ENCODE results near the gene RHOT2.
A peak's percentile ranks its signal among the peaks of the same experiment; 100 is the strongest.

Gene RHOT2

GRCh38 chr16:667113-667779 lies 686 bp upstream of the RHOT2 start:
- Histone ChIP-seq H3K36me3 (ENCODE audit: control insufficient read depth, low read depth, low read length) (peaks cover 27% of the 10 kb centered on the region), H3K4me3 (ENCODE audit: low read length) (no peak overlapping the region), H3K9me3 (ENCODE audit: control insufficient read depth, low read depth, low read length) (no peaks in the 10 kb centered on the region), H3K9ac (ENCODE audit: low read length) (no peak overlapping the region), H3K27me3 (ENCODE audit: control insufficient read depth, insufficient read depth, low read length) (no peaks in the 10 kb centered on the region), H3K4me1 (ENCODE audit: control insufficient read depth, low read depth, low read length) (no peaks in the 10 kb centered on the region), H3K27ac (ENCODE audit: low read length) (no peak overlapping the region)

- H3K4me1 ChIP-seq (ENCODE audit: control insufficient read depth, low read depth, low read length) = no peaks in the 10 kb centered on the region
- H3K27me3 ChIP-seq (ENCODE audit: control insufficient read depth, insufficient read depth, low read length) = no peaks in the 10 kb centered on the region
- H3K9me3 ChIP-seq (ENCODE audit: control insufficient read depth, low read depth, low read length) = no peaks in the 10 kb centered on the region
- peak overlapping the region; percentile 72 for H3K9ac ChIP-seq (ENCODE audit: low read length)
- peaks cover 41% of the 10 kb centered on the region for H3K36me3 ChIP-seq (ENCODE audit: control insufficient read depth, low read depth, low read length)
- H3K4me3 ChIP-seq (ENCODE audit: low read length) = peak overlapping the region; percentile 82
- H3K27ac ChIP-seq (ENCODE audit: low read length) = no peak overlapping the region
Observed at GRCh38 chr16:668519-669171, 713 bp downstream of the RHOT2 start.

- H3K27ac ChIP-seq (ENCODE audit: low read length) = no peak overlapping the region
- peaks cover under 1% of the 10 kb centered on the region for H3K4me1 ChIP-seq (ENCODE audit: control insufficient read depth, low read depth, low read length)
- H3K4me3 ChIP-seq (ENCODE audit: low read length) = no peak overlapping the region
- H3K36me3 ChIP-seq (ENCODE audit: control insufficient read depth, low read depth, low read length) = peaks cover 45% of the 10 kb centered on the region
- H3K9ac ChIP-seq (ENCODE audit: low read length) = no peak overlapping the region
- no peaks in the 10 kb centered on the region for H3K27me3 ChIP-seq (ENCODE audit: control insufficient read depth, insufficient read depth, low read length)
- no peaks in the 10 kb centered on the region for H3K9me3 ChIP-seq (ENCODE audit: control insufficient read depth, low read depth, low read length)
Observed at GRCh38 chr16:669666-670065, 1.7 kb downstream of the RHOT2 start.

- H3K9me3 ChIP-seq (ENCODE audit: control insufficient read depth, low read depth, low read length) = no peaks in the 10 kb centered on the region
- H3K4me3 ChIP-seq (ENCODE audit: low read length) = no peak overlapping the region
- H3K9ac ChIP-seq (ENCODE audit: low read length) = no peak overlapping the region
- H3K36me3 ChIP-seq (ENCODE audit: control insufficient read depth, low read depth, low read length) = peaks cover 45% of the 10 kb centered on the region
- peaks cover 3% of the 10 kb centered on the region for H3K4me1 ChIP-seq (ENCODE audit: control insufficient read depth, low read depth, low read length)
- no peak overlapping the region for H3K27ac ChIP-seq (ENCODE audit: low read length)
- no peaks in the 10 kb centered on the region for H3K27me3 ChIP-seq (ENCODE audit: control insufficient read depth, insufficient read depth, low read length)
Observed at GRCh38 chr16:670485-671352, 2.8 kb downstream of the RHOT2 start.

GRCh38 chr16:671353-672131 lies 3.6 kb downstream of the RHOT2 start:
- Histone ChIP-seq H3K36me3 (ENCODE audit: control insufficient read depth, low read depth, low read length) (peaks cover 45% of the 10 kb centered on the region), H3K9ac (ENCODE audit: low read length) (no peak overlapping the region), H3K4me1 (ENCODE audit: control insufficient read depth, low read depth, low read length) (peaks cover 3% of the 10 kb centered on the region)

GRCh38 chr16:672371-672770 lies 4.4 kb downstream of the RHOT2 start:
- H3K4me1 ChIP-seq (ENCODE audit: control insufficient read depth, low read depth, low read length) = peaks cover 3% of the 10 kb centered on the region
- peaks cover 45% of the 10 kb centered on the region for H3K36me3 ChIP-seq (ENCODE audit: control insufficient read depth, low read depth, low read length)
- no peak overlapping the region for H3K27ac ChIP-seq (ENCODE audit: low read length)

More at GRCh38 chr16:671353-672131, 3.6 kb downstream of the RHOT2 start:
- no peak overlapping the region for H3K4me3 ChIP-seq (ENCODE audit: low read length)
- no peaks in the 10 kb centered on the region for H3K27me3 ChIP-seq (ENCODE audit: control insufficient read depth, insufficient read depth, low read length)
- no peak overlapping the region for H3K27ac ChIP-seq (ENCODE audit: low read length)
- no peaks in the 10 kb centered on the region for H3K9me3 ChIP-seq (ENCODE audit: control insufficient read depth, low read depth, low read length)

GRCh38 chr16:672851-673250 lies 4.9 kb downstream of the RHOT2 start:
- H3K4me3 ChIP-seq (ENCODE audit: low read length) = no peak overlapping the region
- H3K9me3 ChIP-seq (ENCODE audit: control insufficient read depth, low read depth, low read length) = no peaks in the 10 kb centered on the region
- peaks cover 45% of the 10 kb centered on the region for H3K36me3 ChIP-seq (ENCODE audit: control insufficient read depth, low read depth, low read length)
- H3K4me1 ChIP-seq (ENCODE audit: control insufficient read depth, low read depth, low read length) = peaks cover 3% of the 10 kb centered on the region
- H3K27ac ChIP-seq (ENCODE audit: low read length) = no peak overlapping the region
- no peaks in the 10 kb centered on the region for H3K27me3 ChIP-seq (ENCODE audit: control insufficient read depth, insufficient read depth, low read length)
- no peak overlapping the region for H3K9ac ChIP-seq (ENCODE audit: low read length)

More at GRCh38 chr16:672371-672770, 4.4 kb downstream of the RHOT2 start:
- H3K9me3 ChIP-seq (ENCODE audit: control insufficient read depth, low read depth, low read length) = no peaks in the 10 kb centered on the region
- H3K4me3 ChIP-seq (ENCODE audit: low read length) = no peak overlapping the region
- H3K9ac ChIP-seq (ENCODE audit: low read length) = no peak overlapping the region
- H3K27me3 ChIP-seq (ENCODE audit: control insufficient read depth, insufficient read depth, low read length) = no peaks in the 10 kb centered on the region

GRCh38 chr16:673399-673991 lies 5.6 kb downstream of the RHOT2 start:
- Histone ChIP-seq H3K9ac (ENCODE audit: low read length) (no peak overlapping the region), H3K4me3 (ENCODE audit: low read length) (no peak overlapping the region), H3K36me3 (ENCODE audit: control insufficient read depth, low read depth, low read length) (peaks cover 45% of the 10 kb centered on the region), H3K4me1 (ENCODE audit: control insufficient read depth, low read depth, low read length) (peaks cover 3% of the 10 kb centered on the region), H3K9me3 (ENCODE audit: control insufficient read depth, low read depth, low read length) (no peaks in the 10 kb centered on the region), H3K27me3 (ENCODE audit: control insufficient read depth, insufficient read depth, low read length) (no peaks in the 10 kb centered on the region), H3K27ac (ENCODE audit: low read length) (no peak overlapping the region)

- Histone ChIP-seq H3K4me1 (ENCODE audit: control insufficient read depth, low read depth, low read length) (peaks cover 3% of the 10 kb centered on the region), H3K9ac (ENCODE audit: low read length) (no peak overlapping the region), H3K36me3 (ENCODE audit: control insufficient read depth, low read depth, low read length) (peaks cover 45% of the 10 kb centered on the region), H3K4me3 (ENCODE audit: low read length) (peak overlapping the region; percentile 32), H3K9me3 (ENCODE audit: control insufficient read depth, low read depth, low read length) (no peaks in the 10 kb centered on the region), H3K27ac (ENCODE audit: low read length) (no peak overlapping the region), H3K27me3 (ENCODE audit: control insufficient read depth, insufficient read depth, low read length) (no peaks in the 10 kb centered on the region)
Observed at GRCh38 chr16:674214-674881, 6.4 kb downstream of the RHOT2 start.

- H3K4me3 ChIP-seq (ENCODE audit: low read length) = peak within 1 kb of the TSS; percentile 32
- no peaks in the 10 kb centered on the region for H3K27me3 ChIP-seq (ENCODE audit: control insufficient read depth, insufficient read depth, low read length)
- peaks cover 3% of the 10 kb centered on the region for H3K4me1 ChIP-seq (ENCODE audit: control insufficient read depth, low read depth, low read length)
- no peaks in the 10 kb centered on the region for H3K9me3 ChIP-seq (ENCODE audit: control insufficient read depth, low read depth, low read length)
- H3K27ac ChIP-seq (ENCODE audit: low read length) = no peak within 1 kb of the TSS
- H3K9ac ChIP-seq (ENCODE audit: low read length) = no peak within 1 kb of the TSS
- H3K36me3 ChIP-seq (ENCODE audit: control insufficient read depth, low read depth, low read length) = peaks cover 36% of the 10 kb centered on the region
Observed at GRCh38 chr16:674968-675883, 7.3 kb downstream of the RHOT2 start, which contains the start of gene RHBDL1. Gene RHBDL1 (plus strand): TSS chr16:675671. CDS start chr16:675791, 120 bp downstream.
